SH-SY5Y (cell line): ENCODE measurements around the gene YEATS2.

Experiments
- GATA2 ChIP-seq: IDR thresholded peaks from 2 replicates; pipeline ENCODE4 v1.6.1; 2011; ENCODE audit warnings: mild to moderate bottlenecking, low read depth, low read length
- GATA3 ChIP-seq: IDR thresholded peaks from 2 replicates; pipeline ENCODE4 v1.6.1; 2011; ENCODE audit warnings: low read depth, mild to moderate bottlenecking, low read length, moderate library complexity

Gene YEATS2

GRCh38 chr3:183754052-183754451, 56.5 kb downstream of the YEATS2 start:
- no peak for TF ChIP-seq GATA2
- no peak for TF ChIP-seq GATA3

DNA sequence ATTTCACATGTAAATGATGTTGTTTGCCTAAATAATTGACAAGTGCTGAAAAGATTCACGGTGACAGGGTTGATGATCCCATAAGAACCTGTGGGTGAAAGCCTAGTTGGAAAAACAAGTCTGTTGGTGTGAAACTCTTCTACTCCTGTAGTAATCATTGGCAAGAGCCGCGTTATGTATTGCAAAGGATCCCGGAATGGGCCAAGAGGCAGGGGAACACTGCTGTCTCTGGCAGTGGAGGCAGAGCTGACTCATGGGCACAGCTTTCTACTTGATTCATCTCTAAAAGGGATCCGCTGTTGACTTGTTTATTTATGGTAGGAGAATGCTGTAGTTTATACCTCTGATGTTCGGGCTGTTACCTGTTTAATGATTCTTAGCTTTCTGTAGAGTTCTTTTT, 64.7 kb downstream of the YEATS2 start:
- TF ChIP-seq GATA2 (no peak), GATA3 (no peak)

DNA sequence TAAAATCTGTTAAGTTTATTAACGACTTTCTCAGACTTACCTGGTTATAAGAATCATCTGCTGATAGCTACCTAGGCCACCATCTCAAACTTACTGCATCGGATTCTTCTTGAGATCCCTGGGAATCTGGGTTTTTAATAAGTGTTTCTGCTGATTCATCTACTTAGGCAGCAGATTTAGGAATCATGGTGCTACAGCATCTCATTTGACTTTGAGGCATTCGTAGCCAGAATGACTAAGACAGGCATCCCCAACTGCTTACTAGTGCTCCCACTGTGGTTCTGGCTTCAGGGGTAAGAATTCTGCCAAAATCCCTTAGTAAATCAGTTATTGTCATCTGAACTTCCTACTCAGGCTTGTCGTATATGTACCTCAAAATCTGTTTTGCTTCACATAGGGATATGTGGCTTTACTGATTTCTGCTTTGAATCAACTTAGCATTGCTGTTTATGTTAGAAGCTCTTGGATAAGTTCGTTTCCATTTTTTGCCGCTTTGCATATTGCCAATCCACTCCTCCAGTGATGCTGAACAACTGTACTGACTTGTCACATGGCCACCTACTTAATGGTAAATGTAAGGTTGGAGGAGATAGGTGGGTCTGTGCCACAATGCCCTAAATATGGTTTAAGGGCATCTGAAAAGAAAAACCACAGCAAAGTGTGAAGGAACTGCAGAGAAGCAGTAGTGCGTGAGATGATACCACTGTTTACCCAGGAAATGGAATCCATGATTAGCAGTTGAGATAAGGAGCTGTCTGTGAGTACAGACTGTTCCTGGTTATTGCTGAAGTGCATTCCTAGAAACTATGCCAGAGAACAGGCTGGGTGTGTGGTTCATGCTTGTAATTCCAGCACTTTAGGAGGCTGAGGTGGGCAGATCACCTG, 67.5 kb downstream of the YEATS2 start:
- TF ChIP-seq GATA2: peak; percentile 56; the same call in 1 of the 2 replicates
- peak; percentile 19; the same call in 1 of the 2 replicates for TF ChIP-seq GATA3

DNA sequence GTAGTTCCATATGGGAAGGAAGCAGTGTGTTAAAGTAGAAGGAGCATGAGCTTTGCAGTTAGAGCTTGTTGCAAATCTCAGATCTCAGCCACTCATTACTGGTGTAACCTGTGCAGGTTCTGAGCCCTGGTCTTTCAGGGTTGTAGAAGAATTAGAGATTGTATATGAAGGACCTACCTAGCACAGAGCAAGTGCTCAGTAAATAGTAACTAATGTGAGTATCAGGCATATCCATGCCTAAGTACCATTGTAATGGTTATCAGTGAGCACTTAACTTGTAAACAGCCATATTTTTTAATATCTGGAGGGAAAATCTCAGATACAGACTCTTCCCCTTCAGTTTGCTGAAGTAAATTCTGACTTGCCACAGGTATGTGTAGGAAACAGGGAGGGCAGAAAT, 68.5 kb downstream of the YEATS2 start:
- TF ChIP-seq GATA3 (no peak), GATA2 (no peak)

- TF ChIP-seq GATA3: no peak
- no peak for TF ChIP-seq GATA2
Measured at GRCh38 chr3:183766745-183767606, 69.4 kb downstream of the YEATS2 start.

DNA sequence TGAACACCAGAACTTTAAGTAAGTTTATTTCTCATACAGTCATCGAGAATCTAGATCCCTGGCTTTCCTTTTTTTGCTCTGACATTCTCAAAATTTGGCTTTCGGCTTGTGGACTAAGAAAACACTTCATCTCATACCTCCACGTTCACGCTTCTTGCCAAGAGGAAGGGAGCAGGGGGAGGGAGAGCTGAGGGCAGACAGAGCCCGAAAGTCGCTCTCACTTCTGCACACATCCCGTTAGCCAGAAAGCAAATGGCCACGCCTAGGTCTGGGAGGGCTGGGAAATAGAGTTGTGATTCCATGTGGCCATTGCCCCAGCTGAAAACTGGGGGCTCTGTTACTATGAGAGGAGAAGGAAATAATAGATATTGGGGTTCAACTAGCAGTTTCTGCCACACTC, 70.5 kb downstream of the YEATS2 start:
- TF ChIP-seq GATA3: no peak
- no peak for TF ChIP-seq GATA2

DNA sequence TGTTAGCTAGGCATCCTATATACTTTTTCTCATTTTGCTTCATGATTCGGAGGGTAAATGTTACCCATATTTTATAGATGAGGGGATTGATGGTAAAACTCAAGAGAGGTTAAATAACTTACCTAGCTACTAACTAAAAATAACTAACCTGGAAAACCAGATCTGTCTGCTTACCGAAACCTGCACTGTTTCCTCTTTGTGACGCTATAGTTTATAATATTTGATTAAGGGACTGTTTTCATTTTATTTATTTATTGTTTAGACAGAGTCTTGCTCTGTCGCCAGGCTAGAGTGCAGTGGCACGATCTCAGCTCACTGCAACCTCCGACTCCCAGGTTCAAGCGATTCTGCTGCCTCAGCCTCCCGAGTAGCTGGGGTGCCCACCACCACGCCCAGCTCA, 71.9 kb downstream of the YEATS2 start:
- no peak for TF ChIP-seq GATA3
- no peak for TF ChIP-seq GATA2

DNA sequence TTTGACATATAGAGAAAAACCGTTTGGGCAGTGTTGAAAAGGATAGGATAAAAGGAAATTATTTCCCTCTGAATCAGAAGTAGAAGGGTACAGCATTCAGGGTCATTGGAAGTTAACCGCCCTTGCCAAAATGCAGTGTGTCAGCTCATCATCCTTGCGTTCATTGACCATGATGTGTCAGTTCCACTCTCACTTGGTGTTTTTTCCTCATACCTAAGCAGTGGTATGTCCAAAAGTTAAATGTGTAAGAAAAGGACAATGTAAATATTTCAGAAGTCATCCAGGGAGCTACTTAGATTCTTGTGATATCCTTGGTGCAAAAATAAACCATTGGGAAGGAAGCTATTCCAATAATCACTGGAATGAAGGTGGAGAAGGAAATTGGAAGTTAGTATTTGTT, 77.0 kb downstream of the YEATS2 start:
- TF ChIP-seq GATA2 (no peak), GATA3 (no peak)

GRCh38 chr3:183775781-183776180, 78.2 kb downstream of the YEATS2 start:
- TF ChIP-seq GATA3 (no peak), GATA2 (no peak)

- TF ChIP-seq GATA3: no peak
- TF ChIP-seq GATA2: no peak
Measured at GRCh38 chr3:183777016-183777618, 79.5 kb downstream of the YEATS2 start.

- TF ChIP-seq GATA3 (no peak), GATA2 (no peak)
Measured at GRCh38 chr3:183779896-183780465, 82.4 kb downstream of the YEATS2 start.

DNA sequence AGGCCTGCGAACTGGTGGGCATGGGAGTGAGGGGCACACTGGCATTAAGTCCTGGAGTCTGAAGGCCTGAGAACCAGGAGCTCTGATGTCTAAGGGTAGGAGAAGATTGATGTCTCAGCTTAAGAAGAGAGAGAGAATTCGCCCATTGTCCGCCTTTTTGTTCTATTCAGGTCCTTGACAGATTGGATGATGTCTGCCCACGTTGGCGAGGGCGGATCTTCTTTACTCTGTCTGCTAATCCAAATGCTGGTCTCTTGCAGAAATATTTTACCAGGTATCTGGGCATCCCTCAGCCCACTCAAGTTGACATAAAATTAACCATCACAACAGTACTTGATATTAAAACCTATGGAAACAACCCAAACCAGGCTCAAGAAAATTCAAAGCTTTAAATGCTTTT, 83.6 kb downstream of the YEATS2 start:
- TF ChIP-seq GATA2: no peak
- no peak for TF ChIP-seq GATA3

DNA sequence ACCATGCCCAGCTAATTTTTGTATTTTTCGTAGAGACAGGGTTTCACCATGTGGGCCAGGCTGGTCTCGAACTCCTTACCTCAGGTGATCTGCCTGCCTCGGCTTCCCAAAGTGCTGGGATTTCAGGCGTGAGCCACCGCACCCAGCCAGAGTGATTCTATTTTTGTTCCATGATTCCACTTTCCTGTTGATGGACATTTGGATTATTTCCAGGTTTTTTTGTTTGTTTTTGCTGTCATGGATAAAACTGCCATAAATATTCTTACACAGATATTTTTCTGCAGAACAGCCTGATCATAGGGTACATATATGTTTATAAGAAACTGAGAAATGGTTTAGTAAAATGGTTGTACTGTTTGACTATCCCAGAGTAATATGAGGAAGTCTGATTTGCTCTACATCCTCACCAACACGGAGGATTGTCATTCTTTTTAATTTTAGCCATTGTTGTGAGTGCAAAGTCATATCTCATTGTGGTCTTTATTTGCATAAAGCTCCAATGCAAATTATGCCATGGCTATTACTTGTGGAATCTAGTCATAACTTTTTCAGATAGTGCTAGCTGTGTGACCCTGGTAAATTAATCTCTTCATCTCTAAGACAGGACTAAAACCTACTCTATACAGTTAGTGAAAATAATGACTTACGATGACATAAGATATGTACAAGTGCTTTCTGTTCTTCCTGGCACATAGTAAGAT, 85.1 kb downstream of the YEATS2 start:
- no peak for TF ChIP-seq GATA2

- TF ChIP-seq GATA3 (no peak), GATA2 (no peak)
Measured at GRCh38 chr3:183789826-183790225, 92.2 kb downstream of the YEATS2 start.
